ENCODE measurements around the gene AOC1.

GRCh38 chr7:150838965-150839650 is 13.2 kb upstream of the AOC1 start:
- TF ChIP-seq EZH2 (IDR thresholded peaks at IDR 0.05; ENCODE audit: borderline replicate concordance, low read depth, low read length, poor library complexity, severe bottlenecking), result no peak
- TF ChIP-seq CTCF (conservative IDR thresholded peaks at IDR 0.05; ENCODE audit: low read depth, low read length), result no peak

All from A673 (cell line).